Heart right ventricle (tissue), 16 donors: ENCODE results near the gene SLC44A5. TPM values are rescaled to one million over a fixed set of nuclear protein-coding genes. Genes with fewer than 3 reads are reported as not detected.

Experiments
- ATAC-seq, 8 donors: fragments of 200-7000 bp; cut with Tn5 transposase; one replicate each; pipeline ENCODE4 v1.9.1; 2020; ENCODE audit warnings: mild to moderate bottlenecking in 8 of 8, moderate library complexity in 8 of 8, moderate number of reproducible peaks in 1 of 8
- DNase-seq, 2 donors: peaks; one replicate each; pipeline ENCODE4 v3.0.0-alpha.2; 2020
- H3K27ac ChIP-seq, 10 donors: fragments of 200-600 bp; sonication (generic) in 2 of 10; one replicate each; pipeline versions ENCODE4 v1.5.0 to v1.8.0; 2020 to 2022; ENCODE audit warnings: mild to moderate bottlenecking in 3 of 10
- H3K27me3 ChIP-seq, 7 donors: fragments of 200-600 bp; one replicate each; pipeline ENCODE4 v1.8.0; 2021 to 2022; ENCODE audit warnings: mild to moderate bottlenecking in 2 of 7
- H3K36me3 ChIP-seq, 9 donors: fragments of 200-600 bp; sonication (generic) in 1 of 9; one replicate each; pipeline versions ENCODE4 v1.5.0 to v1.8.0; 2020 to 2022; ENCODE audit warnings: mild to moderate bottlenecking in 2 of 9
- H3K4me1 ChIP-seq, 9 donors: fragments of 200-600 bp; sonication (generic) in 1 of 9; one replicate each; pipeline versions ENCODE4 v1.5.0 to v1.8.0; 2020 to 2022; ENCODE audit warnings: mild to moderate bottlenecking in 4 of 9
- H3K4me3 ChIP-seq, 10 donors: fragments of 200-600 bp; sonication (generic) in 2 of 10; one replicate each; pipeline versions ENCODE4 v1.5.0 to v1.8.0; 2020 to 2022; ENCODE audit warnings: mild to moderate bottlenecking in 7 of 10, moderate library complexity in 2 of 10
- H3K9me3 ChIP-seq, 11 donors: fragments of 200-600 bp in 10 of 11; sonication (generic) in 2 of 11; one replicate each; pipeline versions ENCODE4 v1.5.0 to v1.8.0; 2013 to 2022; ENCODE audit warnings: mild to moderate bottlenecking in 2 of 11, control low read depth in 1 of 11, moderate library complexity in 1 of 11
- CTCF ChIP-seq, 9 donors: fragments of 200-600 bp; sonication (generic) in 2 of 9; IDR thresholded peaks; one replicate each; pipeline versions ENCODE4 v1.5.0 to v1.8.0; 2021 to 2022; ENCODE audit warnings: antibody characterized with exemption in 9 of 9, mild to moderate bottlenecking in 5 of 9, moderate library complexity in 1 of 9
- WGBS, 2 donors: extraction: QIAGEN DNeasy Blood & Tissue Kit; methylation state at CpG; one replicate each; pipeline ENCODE4 v1.1.7; 2013; ENCODE audit warnings: inconsistent platforms in 1 of 2; 5-methylcytosine and 5-hydroxymethylcytosine counted together
- intact Hi-C, 10 donors: fragments of 100-400 bp; cut with DNase I; formaldehyde crosslinking; loops; one replicate each; pipeline versions ENCODE4 v1.11.1 to v1.14.2; 2022
- polyA plus RNA-seq, 2 donors: library from polyadenylated mRNA; stranded (reverse); fragments of 200-250 nt; gene quantifications; one replicate each; pipeline ENCODE4 v1.2.3, GENCODE V29; 2013
- total RNA-seq, 10 donors: library from RNA; stranded (reverse); fragmentation: NEBNext Ultra II Directional in 3 of 10; extraction: Animal tissue kit (Norgen Biotek cat#: 25700) in 3 of 10; gene quantifications; one replicate each; pipeline versions ENCODE4 v1.2.1 to v1.2.4, GENCODE V29; 2021 to 2023
- donor health status: Arrhythmogenic right ventricular cardiomyopathy.
- donor health status: ischemic (EF 13 %, LVEDD 7.1; RV severe dilation, severe dysfunction).
- donor health status: healthy with polysubstance abuse.
- donor health status: DM: no; HTN: yes; CAD: no.
- donor health status: DM: no; HTN: no; CAD: no.
- donor health status: ischemic (EF 25% LVEDD 6.9; RV normal size, moderate dysfunction).
- donor health status: ischemic (EF 25% LVEDD 5.7; RV mildly dilated, moderate dysfunction).
- donor health status: healthy.
- donor health status: DM: yes; HTN: yes; CAD: no.
- donor health status: Ischemic cardiomyopathy.
- donor health status: ischemic (EF 35%, LVEDD 5.7; RV mildly dilated, moderate dysfunction).
- donor health status: nonischemic (EF 11% LVEDD 7.7; RV severe dilation, severe dysfunction).
- donor health status: DM: yes; HTN: yes; CAD: no.
- donor health status: PGD.
- donor health status: ischemic (EF 29% LVEDD 5.4; RV normal size, mild dysfunction).
- donor health status: nonischemic (EF 23%, LVEDD 6.1; RV moderate dilation, normal function).

SLC44A5 gene
- total and polyA plus RNA-seq, 12 donors = 0.10 to 4.8 (median 1.5) TPM

GRCh38 chr1:75641325-75641724 is 30.4 kb upstream of the SLC44A5 start:
- H3K4me1 ChIP-seq = no peaks in the 10 kb centered on the region
- 59 to 77% methylated on average over 3 of the region's 3 CpGs for WGBS, 2 donors
- no peak overlapping the region for H3K27ac ChIP-seq
- no peaks in the 10 kb centered on the region for H3K27me3 ChIP-seq
- H3K4me3 ChIP-seq = no peak overlapping the region
- no peak for ATAC-seq
- intact Hi-C loops = no loop called here
- peaks cover 0 to 6% (median 0%) of the 10 kb centered on the region in 11 donors for H3K9me3 ChIP-seq
- TF ChIP-seq CTCF (IDR thresholded peaks at IDR 0.05) = no peak
- no peaks in the 10 kb centered on the region for H3K36me3 ChIP-seq
- no peak for DNase-seq

GRCh38 chr1:75640137-75640536 is 29.2 kb upstream of the SLC44A5 start:
- no peak for TF ChIP-seq CTCF (IDR thresholded peaks at IDR 0.05)
- H3K4me1 ChIP-seq = no peaks in the 10 kb centered on the region
- DNase-seq (no peak), ATAC-seq (no peak)
- H3K4me3 ChIP-seq = no peak overlapping the region
- intact Hi-C loops = no loop called here
- H3K9me3 ChIP-seq = no peaks in the 10 kb centered on the region
- no peaks in the 10 kb centered on the region for H3K36me3 ChIP-seq
- H3K27me3 ChIP-seq = no peaks in the 10 kb centered on the region
- no peak overlapping the region for H3K27ac ChIP-seq

GRCh38 chr1:75632350-75632949 is 21.5 kb upstream of the SLC44A5 start:
- intact Hi-C loops = loop anchor here (2.0 to 10.0 kb wide), 5 partner anchors 365 to 398 kb away; no protein-coding TSS in a partner anchor
- Histone ChIP-seq H3K9me3 (no peaks in the 10 kb centered on the region), H3K27me3 (peaks cover 0 to 13% (median 5%) of the 10 kb centered on the region in 7 donors), H3K36me3 (no peaks in the 10 kb centered on the region), H3K4me3 (no peak overlapping the region), H3K27ac (no peak overlapping the region), H3K4me1 (no peaks in the 10 kb centered on the region)
- DNase-seq = no peak
- ATAC-seq = peak in 1 of 8 donors; percentile 50
- peak; percentile 28 to 79 (median 67) for TF ChIP-seq CTCF (IDR thresholded peaks at IDR 0.05)
- 40 to 44% methylated on average over 2 of the region's 2 CpGs for WGBS, 2 donors

- intact Hi-C loops = loop anchor here in 7 of 10 donors (5.0 to 10.0 kb wide), 3 partner anchors 364 to 396 kb away; no protein-coding TSS in a partner anchor
- 69 to 72% methylated on average over 1 of the region's 1 CpG for WGBS, 2 donors
- no peak for ATAC-seq
Measured at GRCh38 chr1:75630998-75631397, 20.1 kb upstream of the SLC44A5 start.

More at GRCh38 chr1:75630998-75631397, 20.1 kb upstream of the SLC44A5 start:
- Histone ChIP-seq H3K27me3 (peaks cover 0 to 18% (median 6%) of the 10 kb centered on the region in 7 donors), H3K4me3 (no peak overlapping the region), H3K9me3 (no peaks in the 10 kb centered on the region), H3K36me3 (no peaks in the 10 kb centered on the region), H3K4me1 (no peaks in the 10 kb centered on the region), H3K27ac (no peak overlapping the region)
- no peak for TF ChIP-seq CTCF (IDR thresholded peaks at IDR 0.05)
- no peak for DNase-seq
